IMR-90 (cell line): ENCODE measurements around the gene GPC6. TPM values are rescaled to one million over a fixed set of nuclear protein-coding genes. Genes with fewer than 3 reads are reported as not detected.

Experiments
- ATAC-seq: fragments of 200-7000 bp; cut with Tn5 transposase; 2 replicates; pipeline ENCODE4 v1.9.1; 2020; ENCODE audit warnings: low read depth, mild to moderate bottlenecking, moderate library complexity
- BruUV-seq: library from RNA; stranded (reverse); fragments of 400-500 nt; replicated peaks from 2 replicates; lab custom pipeline; 2021; lab: Mats Ljungman, UMichigan
- CTCF ChIA-PET: fragments of 300-600 bp; formaldehyde crosslinking; extraction: SDS; loops from one replicate; lab custom pipeline; 2021; ENCODE audit warnings: antibody characterized with exemption; lab: Yijun Ruan, JAX
- POLR2A ChIA-PET: fragments of 300-600 bp; sonication (Branson Sonifier 250); formaldehyde crosslinking; loops from one replicate; lab custom pipeline; 2022; ENCODE audit warnings: antibody characterized with exemption; ENCODE audit not compliant: unreplicated experiment; lab: Charles Lee
- DNase-seq: peaks from one replicate; pipeline ENCODE4 v3.0.0; 2013
- H2AFZ ChIP-seq: replicated peaks from 2 replicates; pipeline ENCODE3; 2013; ENCODE audit warnings: low read length, mild to moderate bottlenecking; ENCODE audit not compliant: poor library complexity
- H2AK5ac ChIP-seq: 2 replicates; pipeline ENCODE4 v1.6.1; 2013; ENCODE audit warnings: low read depth, low read length, inconsistent platforms
- H2AK9ac ChIP-seq: replicated peaks from 2 replicates; pipeline ENCODE3; 2013; ENCODE audit warnings: mild to moderate bottlenecking, low read depth, low read length, moderate library complexity; ENCODE audit not compliant: poor library complexity
- H2BK120ac ChIP-seq: 2 replicates; pipeline ENCODE4 v1.6.1; 2013; ENCODE audit warnings: low read depth, low read length, inconsistent platforms
- H2BK15ac ChIP-seq: 3 replicates; pipeline ENCODE4 v1.6.1; 2013; ENCODE audit warnings: low read depth, low read length, inconsistent platforms
- H2BK20ac ChIP-seq: 2 replicates; pipeline ENCODE4 v1.6.1; 2013; ENCODE audit warnings: low read depth, mild to moderate bottlenecking, inconsistent platforms, low read length, moderate library complexity
- H2BK5ac ChIP-seq: 2 replicates; pipeline ENCODE4 v1.6.1; 2013; ENCODE audit warnings: mild to moderate bottlenecking, low read depth, low read length, inconsistent platforms; ENCODE audit not compliant: poor library complexity, severe bottlenecking
- H3K14ac ChIP-seq: replicated peaks from 2 replicates; pipeline ENCODE4 v1.6.1; 2013; ENCODE audit warnings: low read depth, low read length, inconsistent platforms
- H3K18ac ChIP-seq: 2 replicates; pipeline ENCODE4 v1.6.1; 2013; ENCODE audit warnings: low read depth, low read length, control low read depth
- H3K23ac ChIP-seq: 2 replicates; pipeline ENCODE4 v1.6.1; 2013; ENCODE audit warnings: low read depth, low read length, inconsistent platforms
- H3K27ac ChIP-seq: 2 replicates; pipeline ENCODE4 v1.5.1; 2013; ENCODE audit warnings: mild to moderate bottlenecking, control low read depth, low read length; ENCODE audit not compliant: insufficient read depth
- H3K27me3 ChIP-seq: 2 replicates; pipeline ENCODE4 v1.6.1; 2013; ENCODE audit warnings: low read length; ENCODE audit not compliant: control insufficient read depth, insufficient read depth
- H3K36me3 ChIP-seq: 2 replicates; pipeline ENCODE4 v1.6.1; 2013; ENCODE audit warnings: low read length, mixed read lengths; ENCODE audit not compliant: control insufficient read depth, insufficient read depth
- H3K4ac ChIP-seq: 2 replicates; pipeline ENCODE4 v1.6.1; 2013; ENCODE audit warnings: low read depth, low read length, inconsistent platforms
- H3K4me1 ChIP-seq: 2 replicates; pipeline ENCODE4 v1.6.1; 2013; ENCODE audit warnings: low read length, mixed read lengths; ENCODE audit not compliant: control insufficient read depth, insufficient read depth
- H3K4me2 ChIP-seq: 2 replicates; pipeline ENCODE4 v1.6.1; 2013; ENCODE audit warnings: low read depth, mild to moderate bottlenecking, control low read depth, low read length, moderate library complexity
- H3K4me3 ChIP-seq: 2 replicates; pipeline ENCODE4 v1.5.1; 2013; ENCODE audit warnings: low read depth, mild to moderate bottlenecking, control low read depth, low read length, moderate library complexity; ENCODE audit not compliant: insufficient read depth
- H3K56ac ChIP-seq: 2 replicates; pipeline ENCODE4 v1.6.1; 2013; ENCODE audit warnings: low read length, inconsistent platforms; ENCODE audit not compliant: insufficient read depth; ENCODE audit errors: extremely low read depth
- H3K79me1 ChIP-seq, 2 experiments: 2 replicates each; pipeline ENCODE4 v1.6.1; 2013; ENCODE audit warnings: low read length in 2 of 2, inconsistent platforms in 1 of 2, low read depth in 1 of 2
- H3K9ac ChIP-seq: 2 replicates; pipeline ENCODE4 v1.6.1; 2013; ENCODE audit warnings: low read depth, low read length, control low read depth
- H3K9me1 ChIP-seq: 2 replicates; pipeline ENCODE4 v1.6.1; 2013; ENCODE audit warnings: low read length, inconsistent platforms; ENCODE audit not compliant: insufficient read depth
- H3K9me3 ChIP-seq: 2 replicates; pipeline ENCODE4 v1.6.1; 2013; ENCODE audit warnings: low read length; ENCODE audit not compliant: control insufficient read depth, insufficient read depth
- H4K20me1 ChIP-seq: 2 replicates; pipeline ENCODE4 v1.6.1; 2013; ENCODE audit warnings: low read length, inconsistent platforms; ENCODE audit not compliant: insufficient read depth
- H4K5ac ChIP-seq: 2 replicates; pipeline ENCODE4 v1.6.1; 2013; ENCODE audit warnings: mild to moderate bottlenecking, low read depth, low read length, control low read depth
- H4K8ac ChIP-seq, 2 experiments: 2 replicates each; pipeline ENCODE4 v1.6.1; 2013; ENCODE audit warnings: low read depth in 2 of 2, low read length in 2 of 2, control low read depth in 1 of 2, inconsistent platforms in 1 of 2
- H4K91ac ChIP-seq: 2 replicates; pipeline ENCODE4 v1.6.1; 2013; ENCODE audit warnings: low read depth, low read length, inconsistent platforms; ENCODE audit not compliant: insufficient read depth
- BHLHE40 ChIP-seq: fragments of 150-350 bp; IDR thresholded peaks from 2 replicates; pipeline ENCODE4 v1.6.1; 2016; ENCODE audit warnings: mild to moderate bottlenecking, low read depth, low read length
- CEBPB ChIP-seq: IDR thresholded peaks from 2 replicates; pipeline ENCODE4 v1.6.1; 2012; ENCODE audit warnings: low read depth, low read length, improper control_type of control experiment
- FOS ChIP-seq: fragments of 150-350 bp; IDR thresholded peaks from 2 replicates; pipeline ENCODE4 v1.6.1; 2016; ENCODE audit warnings: low read depth, low read length
- MAFK ChIP-seq: IDR thresholded peaks from 2 replicates; pipeline ENCODE4 v1.6.1; 2012; ENCODE audit warnings: low read depth, low read length, improper control_type of control experiment
- MAZ ChIP-seq: IDR thresholded peaks from 2 replicates; pipeline ENCODE4 v1.6.1; 2012; ENCODE audit warnings: low read depth, mild to moderate bottlenecking, low read length, improper control_type of control experiment, moderate library complexity, borderline replicate concordance
- MXI1 ChIP-seq: IDR thresholded peaks from 2 replicates; pipeline ENCODE4 v1.6.1; 2012; ENCODE audit warnings: low read depth, mild to moderate bottlenecking, low read length, moderate library complexity, borderline replicate concordance
- NFE2L2 ChIP-seq: fragments of 150-350 bp; IDR thresholded peaks from 2 replicates; pipeline ENCODE4 v1.6.1; 2016; ENCODE audit warnings: low read depth, mild to moderate bottlenecking, low read length
- POLR2A ChIP-seq: IDR thresholded peaks from 2 replicates; pipeline ENCODE4 v1.6.1; 2012; ENCODE audit warnings: mild to moderate bottlenecking, low read depth, low read length
- RAD21 ChIP-seq: IDR thresholded peaks from 2 replicates; pipeline ENCODE4 v1.6.1; 2012; ENCODE audit warnings: low read length, improper control_type of control experiment
- RCOR1 ChIP-seq: IDR thresholded peaks from 2 replicates; pipeline ENCODE4 v1.6.1; 2012; ENCODE audit warnings: mild to moderate bottlenecking, low read length, improper control_type of control experiment; ENCODE audit not compliant: insufficient replicate concordance
- RFX5 ChIP-seq: IDR thresholded peaks from 2 replicates; pipeline ENCODE4 v1.8.0; 2012; ENCODE audit warnings: low read depth, mild to moderate bottlenecking, low read length, moderate library complexity
- SMC3 ChIP-seq: fragments of 150-350 bp; IDR thresholded peaks from 2 replicates; pipeline ENCODE4 v1.6.1; 2016; ENCODE audit warnings: low read depth, mild to moderate bottlenecking, antibody characterized with exemption, low read length, moderate library complexity
- WGBS, 2 experiments: methylation state at CpG; one replicate each; pipeline versions ENCODE4 v1.1.5 to v1.1.7; 2013; ENCODE audit warnings: missing lambda C conversion rate in 2 of 2; ENCODE audit not compliant: insufficient read length in 1 of 2; ENCODE audit errors: extremely low coverage in 2 of 2; 5-methylcytosine and 5-hydroxymethylcytosine counted together
- dilution Hi-C: fragments of 300-500 bp; cut with HindIII; formaldehyde crosslinking; loops from one replicate; pipeline ENCODE4 v1.14.3; 2018; ENCODE audit warnings: low sequenced_read_pairs; ENCODE audit not compliant: unreplicated experiment
- in situ Hi-C: fragments of 300-500 bp; cut with MboI; formaldehyde crosslinking; loops from 3 replicates; pipeline ENCODE4 v1.14.3; 2019; ENCODE audit warnings: low sequenced_read_pairs, inconsistent platforms, mixed read lengths
- intact Hi-C: fragments of 100-400 bp; cut with micrococcal nuclease; formaldehyde crosslinking; loops from 2 replicates; pipeline ENCODE4 v1.10.0; 2022
- polyA plus RNA-seq, 3 experiments: library from polyadenylated mRNA; depleted of rRNA; stranded (reverse); fragments of >200 nt; gene quantifications; 2 replicates each; pipeline ENCODE4 v1.2.3, GENCODE V29; 2012; ENCODE audit warnings: low replicate concordance in 1 of 3
- total RNA-seq: library from RNA; depleted of rRNA; stranded (reverse); fragments of >200 nt; gene quantifications from 2 replicates; pipeline ENCODE4 v1.2.3, GENCODE V29; 2012
- TF ChIP-seq, protein P1 (sequence below): fragments of 150-350 bp; IDR thresholded peaks from 2 replicates; pipeline ENCODE4 v1.6.1; 2017; ENCODE audit warnings: mild to moderate bottlenecking, antibody characterized with exemption, low read length, low read depth

The GPC6 gene
- total and polyA plus RNA-seq, 2 of the 4 experiments (the other 2 are of a cell fraction) = 14.9 to 39.4 TPM

DNA sequence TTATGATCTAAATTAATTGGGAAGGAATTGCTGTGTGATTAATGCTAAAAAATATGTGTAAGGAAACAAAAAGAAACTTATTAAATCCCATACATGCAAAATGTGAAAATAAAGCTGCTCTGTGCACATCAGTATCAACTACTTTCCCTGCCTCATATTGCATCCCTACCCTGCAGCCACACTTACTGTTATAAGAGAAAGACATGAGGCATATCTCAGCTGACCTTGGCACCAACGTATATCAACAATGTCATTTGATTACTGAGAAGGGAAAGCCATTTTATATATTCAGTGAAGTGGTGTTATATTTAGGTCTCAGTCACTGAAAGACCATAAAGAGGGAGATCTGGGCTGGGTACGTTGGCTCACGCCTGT is 585.1 kb downstream of the GPC6 start:
- Histone ChIP-seq H2BK20ac (no peak overlapping the region), H3K14ac (no peak overlapping the region), H2BK15ac (no peak overlapping the region), H2AK9ac (no peak overlapping the region), H3K36me3 (no peaks in the 10 kb centered on the region), H3K9me1 (no peaks in the 10 kb centered on the region), H3K4me3 (no peak overlapping the region), H3K4me1 (no peaks in the 10 kb centered on the region), H4K20me1 (no peaks in the 10 kb centered on the region), H4K91ac (no peak overlapping the region), H4K5ac (no peak overlapping the region), H3K79me1 (no peaks in the 10 kb centered on the region), H3K9me3 (no peaks in the 10 kb centered on the region), H3K27me3 (no peaks in the 10 kb centered on the region), H3K9ac (no peak overlapping the region), H3K4ac (no peak overlapping the region), H2AFZ (no peak overlapping the region), H2AK5ac (no peak overlapping the region; the same call in 1 of the 2 replicates), H4K8ac (no peak overlapping the region), H3K56ac (no peak overlapping the region), H3K18ac (no peak overlapping the region), H3K4me2 (no peak overlapping the region), H2BK120ac (no peak overlapping the region), H3K23ac (no peak overlapping the region), H3K27ac (no peak overlapping the region), H2BK5ac (no peak overlapping the region)
- CTCF ChIA-PET = no interaction called here
- DNase-seq = no peak
- TF ChIP-seq MXI1 (no peak), MAFK (no peak), CEBPB (no peak), NFE2L2 (no peak), RCOR1 (no peak), SMC3 (no peak), MAZ (no peak), RFX5 (no peak), RAD21 (no peak), FOS (no peak), BHLHE40 (no peak), POLR2A (no peak)
- TF ChIP-seq, protein P1, sequence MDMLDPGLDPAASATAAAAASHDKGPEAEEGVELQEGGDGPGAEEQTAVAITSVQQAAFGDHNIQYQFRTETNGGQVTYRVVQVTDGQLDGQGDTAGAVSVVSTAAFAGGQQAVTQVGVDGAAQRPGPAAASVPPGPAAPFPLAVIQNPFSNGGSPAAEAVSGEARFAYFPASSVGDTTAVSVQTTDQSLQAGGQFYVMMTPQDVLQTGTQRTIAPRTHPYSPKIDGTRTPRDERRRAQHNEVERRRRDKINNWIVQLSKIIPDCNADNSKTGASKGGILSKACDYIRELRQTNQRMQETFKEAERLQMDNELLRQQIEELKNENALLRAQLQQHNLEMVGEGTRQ = no peak
- no peak for ATAC-seq
- intact Hi-C loops = no loop called here
- BruUV-seq = no TSS peak
- dilution Hi-C loops = no loop called here
- POLR2A ChIA-PET = no interaction called here
- in situ Hi-C loops = no loop called here
- WGBS, 2 experiments = no CpG with 5 or more reads among the region's 3 CpGs
